Neuronal stem cell (in vitro differentiated cells): ENCODE results near the gene TRPM3.

Source experiments
- DNase-seq: peaks from one replicate; pipeline ENCODE4 v3.0.0-alpha.2; 2013; ENCODE audit warnings: low spot score
- H2AFZ ChIP-seq: one replicate; pipeline ENCODE4 v1.6.1; 2013; ENCODE audit warnings: mild to moderate bottlenecking, low read length, inconsistent platforms
- H2AK5ac ChIP-seq: 2 replicates; pipeline ENCODE4 v1.6.1; 2013; ENCODE audit warnings: low read depth, mild to moderate bottlenecking, inconsistent platforms, low read length, moderate library complexity, mixed read lengths
- H2BK120ac ChIP-seq: 2 replicates; pipeline ENCODE4 v1.6.1; 2013; ENCODE audit warnings: low read depth, mild to moderate bottlenecking, inconsistent platforms, low read length, moderate library complexity, mixed read lengths
- H2BK12ac ChIP-seq: one replicate; pipeline ENCODE4 v1.6.1; 2013; ENCODE audit warnings: low read length, inconsistent platforms
- H2BK15ac ChIP-seq: 2 replicates; pipeline ENCODE4 v1.6.1; 2013; ENCODE audit warnings: mild to moderate bottlenecking, low read length, inconsistent platforms, mixed read lengths
- H2BK5ac ChIP-seq: one replicate; pipeline ENCODE4 v1.6.1; 2013; ENCODE audit warnings: inconsistent platforms, mild to moderate bottlenecking, low read length, moderate library complexity
- H3K14ac ChIP-seq: one replicate; pipeline ENCODE4 v1.6.1; 2013; ENCODE audit warnings: low read length, inconsistent platforms
- H3K18ac ChIP-seq: 2 replicates; pipeline ENCODE4 v1.6.1; 2013; ENCODE audit warnings: low read length, inconsistent platforms
- H3K23ac ChIP-seq: 2 replicates; pipeline ENCODE4 v1.6.1; 2013; ENCODE audit warnings: low read depth, mild to moderate bottlenecking, mixed read lengths, low read length, inconsistent platforms; ENCODE audit not compliant: poor library complexity
- H3K27ac ChIP-seq: replicated peaks from 3 replicates; pipeline ENCODE4 v1.5.1; 2013; ENCODE audit warnings: low read length, inconsistent platforms
- H3K27me3 ChIP-seq, 3 experiments: 2 replicates each; pipeline ENCODE4 v1.6.1; 2013; ENCODE audit warnings: low read length in 3 of 3, mild to moderate bottlenecking in 2 of 3, inconsistent platforms in 1 of 3, low read depth in 1 of 3, mixed read lengths in 1 of 3, moderate library complexity in 1 of 3; ENCODE audit not compliant: control insufficient read depth in 3 of 3, insufficient read depth in 3 of 3
- H3K36me3 ChIP-seq, 2 donors: replicated peaks in 1 of 2; 2 replicates each; pipeline ENCODE4 v1.6.1; 2013; ENCODE audit warnings: low read length in 2 of 2; ENCODE audit not compliant: control insufficient read depth in 2 of 2, insufficient read depth in 2 of 2
- H3K4ac ChIP-seq: 2 replicates; pipeline ENCODE4 v1.6.1; 2013; ENCODE audit warnings: inconsistent platforms, mild to moderate bottlenecking, low read length, moderate library complexity
- H3K4me1 ChIP-seq, 2 donors: 1 replicate in 1 of 2; 2 replicates in 1 of 2; pipeline ENCODE4 v1.6.1; 2013; ENCODE audit warnings: low read length in 2 of 2, low read depth in 1 of 2; ENCODE audit not compliant: control insufficient read depth in 2 of 2, insufficient read depth in 1 of 2
- H3K4me2 ChIP-seq: one replicate; pipeline ENCODE4 v1.6.1; 2013; ENCODE audit warnings: mild to moderate bottlenecking, low read length, inconsistent platforms; ENCODE audit not compliant: insufficient read depth, poor library complexity, severe bottlenecking
- H3K4me3 ChIP-seq, 2 donors: 2 replicates each; pipeline ENCODE4 v1.5.1; 2013; ENCODE audit warnings: low read length in 2 of 2, mild to moderate bottlenecking in 2 of 2, inconsistent platforms in 1 of 2, moderate library complexity in 1 of 2
- H3K79me1 ChIP-seq: one replicate; pipeline ENCODE4 v1.6.1; 2013; ENCODE audit warnings: low read depth, mild to moderate bottlenecking, inconsistent platforms, low read length, moderate library complexity
- H3K9ac ChIP-seq: one replicate; pipeline ENCODE4 v1.6.1; 2013; ENCODE audit warnings: mild to moderate bottlenecking, low read depth, low read length, inconsistent platforms; ENCODE audit not compliant: poor library complexity
- H3K9me3 ChIP-seq, 2 donors: replicated peaks in 1 of 2; 2 replicates each; pipeline versions ENCODE3 to v1.6.1; 2013; ENCODE audit warnings: low read length in 2 of 2, mild to moderate bottlenecking in 2 of 2, inconsistent platforms in 1 of 2, low read depth in 1 of 2, mixed read lengths in 1 of 2, moderate library complexity in 1 of 2; ENCODE audit not compliant: control insufficient read depth in 2 of 2, insufficient read depth in 1 of 2
- H4K8ac ChIP-seq: one replicate; pipeline ENCODE4 v1.6.1; 2013; ENCODE audit warnings: low read depth, mild to moderate bottlenecking, inconsistent platforms, low read length, moderate library complexity
- H4K91ac ChIP-seq: one replicate; pipeline ENCODE4 v1.6.1; 2013; ENCODE audit warnings: low read length, low read depth, mild to moderate bottlenecking, inconsistent platforms; ENCODE audit not compliant: poor library complexity
- WGBS, 2 donors: extraction: QIAGEN DNeasy Blood & Tissue Kit; methylation state at CpG; one replicate each; pipeline ENCODE4 v1.1.7; 2013; ENCODE audit warnings: missing lambda C conversion rate in 2 of 2, mixed read lengths in 1 of 2; ENCODE audit not compliant: insufficient read length in 2 of 2, insufficient replicate concordance in 1 of 2; ENCODE audit errors: extremely low coverage in 2 of 2; 5-methylcytosine and 5-hydroxymethylcytosine counted together

The TRPM3 gene

DNA sequence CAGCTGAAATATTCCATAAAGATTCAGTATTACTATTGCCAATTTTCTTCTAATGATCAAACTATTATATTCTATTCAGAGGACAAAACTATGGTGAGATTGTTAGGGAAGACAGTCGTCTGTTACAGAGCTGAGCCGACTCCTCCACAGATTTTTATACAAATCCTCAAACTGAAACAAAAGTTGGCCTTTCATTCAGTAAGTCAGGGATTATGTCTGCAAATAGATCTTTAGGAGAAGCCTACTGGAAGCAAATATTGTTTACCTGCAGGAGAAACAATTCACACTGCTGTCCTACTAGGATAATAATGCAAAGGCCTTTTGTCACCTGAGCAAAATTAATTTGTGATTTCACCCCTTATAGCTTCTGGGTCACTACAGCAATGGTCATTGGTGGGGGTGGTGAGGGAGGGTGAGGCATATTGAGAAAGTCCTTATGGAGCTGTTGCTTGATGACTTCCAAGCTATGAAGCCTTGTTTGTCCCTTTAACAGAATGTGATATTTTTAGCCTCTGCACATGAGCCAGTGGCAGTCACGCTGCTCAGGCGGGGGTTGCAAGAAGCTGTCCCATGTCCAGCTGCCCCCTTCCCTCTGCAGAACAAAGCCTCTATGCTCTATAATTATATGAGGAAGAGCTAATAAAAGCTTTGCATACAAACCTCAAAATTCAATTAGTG, 506.5 kb downstream of the TRPM3 start:
- H3K36me3 ChIP-seq, result peaks cover 39 to 75% of the 10 kb centered on the region in 2 donors
- no peak overlapping the region for H3K14ac ChIP-seq
- H2AFZ ChIP-seq, result no peak overlapping the region
- H2BK5ac ChIP-seq, result no peak overlapping the region
- no peak overlapping the region for H3K27ac ChIP-seq
- H2AK5ac ChIP-seq, result no peak overlapping the region
- H3K23ac ChIP-seq, result no peak overlapping the region
- H3K4me3 ChIP-seq, result no peak overlapping the region
- H3K18ac ChIP-seq, result no peak overlapping the region
- no peak overlapping the region for H2BK12ac ChIP-seq
- H3K4me2 ChIP-seq, result no peak overlapping the region
- H3K79me1 ChIP-seq, result no peaks in the 10 kb centered on the region
- H4K8ac ChIP-seq, result no peak overlapping the region
- DNase-seq, result no peak
- H3K9ac ChIP-seq, result no peak overlapping the region
- peaks cover 0 to 2% of the 10 kb centered on the region in 2 donors for H3K9me3 ChIP-seq
- no peak overlapping the region for H3K4ac ChIP-seq
- peaks cover 0 to 6% of the 10 kb centered on the region in 2 donors for H3K4me1 ChIP-seq
- H4K91ac ChIP-seq, result no peak overlapping the region
- H2BK15ac ChIP-seq, result no peak overlapping the region
- H3K27me3 ChIP-seq, result no peaks in the 10 kb centered on the region
- no peak overlapping the region for H2BK120ac ChIP-seq
- WGBS, 2 donors, result no CpG with 5 or more reads among the region's 4 CpGs

DNA sequence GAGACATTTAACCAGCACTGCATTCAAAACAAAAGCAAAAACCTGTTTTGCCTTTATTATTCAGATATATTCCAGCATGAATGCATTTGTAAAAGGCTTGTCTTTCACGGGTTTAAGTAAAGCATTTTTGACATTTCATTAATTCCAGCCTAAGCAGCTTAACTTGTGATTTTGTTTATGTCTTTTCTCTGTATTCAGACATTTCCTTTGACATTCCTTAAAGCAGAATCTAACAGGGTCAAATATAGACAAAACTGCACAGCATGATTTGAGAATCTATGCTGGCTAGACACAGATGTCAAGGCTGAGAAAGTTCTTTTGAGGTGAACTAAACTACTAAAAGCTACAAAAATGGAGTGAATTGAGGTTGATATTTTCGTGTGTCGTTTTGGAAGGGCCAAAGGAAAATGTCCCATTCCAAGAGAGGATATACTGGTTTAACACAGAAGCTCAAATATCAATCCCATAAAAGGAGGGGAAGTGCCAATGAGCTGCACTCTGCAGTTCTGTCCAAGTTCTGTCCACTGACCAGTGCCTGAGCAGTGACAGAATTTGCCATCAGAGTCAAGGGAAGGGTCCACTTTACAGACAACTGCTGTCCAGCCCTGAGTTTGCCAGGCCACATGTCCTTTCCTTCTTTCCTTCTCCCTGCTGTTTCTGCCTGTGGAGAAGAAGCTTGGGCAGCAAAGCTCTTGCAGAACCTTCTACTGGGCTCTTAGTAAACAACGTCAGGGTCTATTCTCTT, 508.2 kb downstream of the TRPM3 start:
- H2BK120ac ChIP-seq, result no peak overlapping the region
- H2BK15ac ChIP-seq, result no peak overlapping the region
- H3K79me1 ChIP-seq, result no peaks in the 10 kb centered on the region
- no peak overlapping the region for H3K23ac ChIP-seq
- no peak overlapping the region for H3K14ac ChIP-seq
- H2AFZ ChIP-seq, result no peak overlapping the region
- H3K27me3 ChIP-seq, result no peaks in the 10 kb centered on the region
- WGBS, 2 donors, result no CpG with 5 or more reads among the region's 4 CpGs
- H3K4ac ChIP-seq, result no peak overlapping the region
- H3K9me3 ChIP-seq, result no peaks in the 10 kb centered on the region
- DNase-seq, result no peak
- H3K18ac ChIP-seq, result no peak overlapping the region
- no peak overlapping the region for H3K9ac ChIP-seq
- H3K4me1 ChIP-seq, result peaks cover 0 to 6% of the 10 kb centered on the region in 2 donors
- H2BK5ac ChIP-seq, result no peak overlapping the region
- no peak overlapping the region for H3K4me3 ChIP-seq
- no peak overlapping the region for H4K91ac ChIP-seq
- no peak overlapping the region for H3K4me2 ChIP-seq
- H2BK12ac ChIP-seq, result no peak overlapping the region
- H4K8ac ChIP-seq, result no peak overlapping the region
- no peak overlapping the region for H3K27ac ChIP-seq
- H3K36me3 ChIP-seq, result peaks cover 25 to 67% of the 10 kb centered on the region in 2 donors
- no peak overlapping the region for H2AK5ac ChIP-seq

DNA sequence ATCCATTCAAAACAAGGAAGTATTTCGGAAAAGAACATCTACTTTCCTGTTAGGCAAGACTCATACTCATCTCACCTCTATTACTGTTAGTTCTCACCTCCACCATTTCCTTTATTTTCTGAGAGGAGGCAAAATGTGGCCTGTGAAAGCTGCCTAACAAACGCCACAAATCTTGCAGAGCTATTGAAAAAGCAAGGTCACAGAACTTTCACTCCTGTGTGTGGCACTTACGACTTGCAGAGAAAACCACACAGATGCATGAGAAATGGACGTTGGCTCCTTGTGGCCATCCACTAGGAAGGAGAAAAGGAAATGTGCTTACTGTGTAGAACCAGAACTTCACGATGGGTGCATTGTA, 511.2 kb downstream of the TRPM3 start:
- peaks cover 17 to 59% of the 10 kb centered on the region in 2 donors for H3K36me3 ChIP-seq
- H3K4me1 ChIP-seq, result peaks cover 0 to 6% of the 10 kb centered on the region in 2 donors
- H3K4me3 ChIP-seq, result no peak overlapping the region
- H3K9me3 ChIP-seq, result no peaks in the 10 kb centered on the region
- H3K4ac ChIP-seq, result no peak overlapping the region
- no peak overlapping the region for H2AFZ ChIP-seq
- no peak for DNase-seq
- no peak overlapping the region for H3K23ac ChIP-seq
- H3K14ac ChIP-seq, result no peak overlapping the region
- H3K9ac ChIP-seq, result no peak overlapping the region
- WGBS, 2 donors, result no CpG with 5 or more reads among the region's 5 CpGs
- no peak overlapping the region for H2BK5ac ChIP-seq
- no peak overlapping the region for H3K27ac ChIP-seq
- H2BK120ac ChIP-seq, result no peak overlapping the region
- no peak overlapping the region for H3K18ac ChIP-seq
- H4K8ac ChIP-seq, result no peak overlapping the region
- H2BK15ac ChIP-seq, result no peak overlapping the region
- no peak overlapping the region for H3K4me2 ChIP-seq
- H2BK12ac ChIP-seq, result no peak overlapping the region
- H3K79me1 ChIP-seq, result no peaks in the 10 kb centered on the region
- H4K91ac ChIP-seq, result no peak overlapping the region
- H3K27me3 ChIP-seq, result no peaks in the 10 kb centered on the region
- no peak overlapping the region for H2AK5ac ChIP-seq

GRCh38 chr9:70609542-70610286, 511.7 kb downstream of the TRPM3 start:
- Histone ChIP-seq H2BK120ac (no peak overlapping the region), H3K9ac (no peak overlapping the region), H3K4ac (no peak overlapping the region), H3K18ac (no peak overlapping the region), H2AFZ (no peak overlapping the region), H4K8ac (no peak overlapping the region), H3K27ac (no peak overlapping the region), H2AK5ac (no peak overlapping the region), H2BK12ac (no peak overlapping the region), H3K36me3 (peaks cover 15 to 53% of the 10 kb centered on the region in 2 donors), H3K4me3 (no peak overlapping the region), H3K79me1 (no peaks in the 10 kb centered on the region), H3K14ac (no peak overlapping the region), H3K9me3 (no peaks in the 10 kb centered on the region), H3K23ac (no peak overlapping the region), H2BK5ac (no peak overlapping the region), H3K27me3 (no peaks in the 10 kb centered on the region), H4K91ac (no peak overlapping the region), H2BK15ac (no peak overlapping the region), H3K4me2 (no peak overlapping the region), H3K4me1 (peaks cover 0 to 6% of the 10 kb centered on the region in 2 donors)
- DNase-seq, result no peak
- WGBS, 2 donors, result no CpG with 5 or more reads among the region's 6 CpGs
